SK-N-SH treated with all-trans-retinoic acid at 6 μM for 48 hours (cell line): ENCODE results near the gene EPHX1.

Source experiments
- ARNTL ChIP-seq: fragments of 450-650 bp; formaldehyde crosslinking; IDR thresholded peaks from 2 replicates; pipeline ENCODE4 v1.5.0; 2020; ENCODE audit warnings: low read depth, mild to moderate bottlenecking, moderate library complexity, borderline replicate concordance
- TOX ChIP-seq: fragments of 250-450 bp; sonication (Bioruptor Pico); IDR thresholded peaks from 2 replicates; pipeline ENCODE4 v1.8.0; 2021; ENCODE audit warnings: mild to moderate bottlenecking, moderate library complexity, borderline replicate concordance
- TF ChIP-seq, protein P1 (sequence below): fragments of 250-450 bp; sonication (Bioruptor Pico); IDR thresholded peaks from 2 replicates; pipeline ENCODE4 v1.8.0; 2021; ENCODE audit warnings: low read depth, mild to moderate bottlenecking, moderate library complexity, borderline replicate concordance

DNA sequence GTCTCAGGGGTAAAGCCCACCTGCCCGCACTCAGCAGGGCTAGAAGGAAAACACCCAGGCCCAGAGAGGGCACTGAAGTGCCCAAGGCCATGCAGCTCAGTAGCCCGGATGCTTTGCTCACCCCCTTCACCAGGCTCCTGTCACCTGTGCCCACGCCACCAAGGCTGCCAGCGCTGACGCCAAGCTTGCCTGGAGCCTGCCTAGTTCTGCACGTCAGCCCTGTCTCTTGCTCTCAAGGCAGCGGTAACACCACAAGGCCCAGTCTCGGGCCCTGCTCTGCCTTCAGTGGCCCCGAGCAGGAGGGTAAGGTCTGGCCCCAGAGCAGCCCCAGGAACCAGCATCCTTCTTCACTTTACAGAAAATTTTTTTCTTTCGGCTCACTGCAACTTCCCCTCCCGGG is 64.5 kb downstream of the EPHX1 start:
- TF ChIP-seq ARNTL (CRISPR knock-in tag) (no peak), TOX (CRISPR knock-in tag) (no peak)
- TF ChIP-seq, protein P1, sequence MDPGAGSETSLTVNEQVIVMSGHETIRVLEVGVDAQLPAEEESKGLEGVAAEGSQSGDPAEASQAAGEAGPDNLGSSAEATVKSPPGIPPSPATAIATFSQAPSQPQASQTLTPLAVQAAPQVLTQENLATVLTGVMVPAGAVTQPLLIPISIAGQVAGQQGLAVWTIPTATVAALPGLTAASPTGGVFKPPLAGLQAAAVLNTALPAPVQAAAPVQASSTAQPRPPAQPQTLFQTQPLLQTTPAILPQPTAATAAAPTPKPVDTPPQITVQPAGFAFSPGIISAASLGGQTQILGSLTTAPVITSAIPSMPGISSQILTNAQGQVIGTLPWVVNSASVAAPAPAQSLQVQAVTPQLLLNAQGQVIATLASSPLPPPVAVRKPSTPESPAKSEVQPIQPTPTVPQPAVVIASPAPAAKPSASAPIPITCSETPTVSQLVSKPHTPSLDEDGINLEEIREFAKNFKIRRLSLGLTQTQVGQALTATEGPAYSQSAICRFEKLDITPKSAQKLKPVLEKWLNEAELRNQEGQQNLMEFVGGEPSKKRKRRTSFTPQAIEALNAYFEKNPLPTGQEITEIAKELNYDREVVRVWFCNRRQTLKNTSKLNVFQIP = no peak
